HCEC 1CT (cell line): ENCODE data around the gene RPGRIP1L.
"Not testable (repeated sequence)": the region's sequence is repeated elsewhere in the genome, so short reads cannot be mapped to it uniquely, and the experiment has no call there.

Experiments
- DNase-seq: peaks from one replicate; pipeline ENCODE4 v3.0.0-alpha.2; 2017

RPGRIP1L gene

GRCh38 chr16:53711390-53711789 is 7.7 kb upstream of the RPGRIP1L start:
- no peak for DNase-seq

- DNase-seq, result no peak
Measured at GRCh38 chr16:53708490-53708889, 4.8 kb upstream of the RPGRIP1L start.

- DNase-seq, result no peak
Measured at GRCh38 chr16:53707671-53708070, 4.0 kb upstream of the RPGRIP1L start.

GRCh38 chr16:53704445-53704813 is 770 bp upstream of the RPGRIP1L start:
- DNase-seq, result no peak

GRCh38 chr16:53698271-53698670 is 5.4 kb downstream of the RPGRIP1L start:
- not testable (repeated sequence) for DNase-seq

- DNase-seq, result peak; percentile 84
Measured at GRCh38 chr16:53695070-53695469, 8.6 kb downstream of the RPGRIP1L start.

GRCh38 chr16:53693320-53693719 is 10.3 kb downstream of the RPGRIP1L start:
- DNase-seq, result no peak

- DNase-seq, result no peak
Measured at GRCh38 chr16:53692146-53692545, 11.5 kb downstream of the RPGRIP1L start.

GRCh38 chr16:53690771-53691170 is 12.9 kb downstream of the RPGRIP1L start:
- DNase-seq, result no peak

- peak; percentile 55 for DNase-seq
Measured at GRCh38 chr16:53689636-53690035, 14.0 kb downstream of the RPGRIP1L start.

GRCh38 chr16:53686710-53687109 is 16.9 kb downstream of the RPGRIP1L start:
- no peak for DNase-seq

- not testable (repeated sequence) for DNase-seq
Measured at GRCh38 chr16:53685334-53685733, 18.3 kb downstream of the RPGRIP1L start.

GRCh38 chr16:53681354-53681753 is 22.3 kb downstream of the RPGRIP1L start:
- DNase-seq, result no peak

- DNase-seq, result peak; percentile 11
Measured at GRCh38 chr16:53680756-53681155, 22.9 kb downstream of the RPGRIP1L start.

GRCh38 chr16:53678756-53679343 is 24.8 kb downstream of the RPGRIP1L start:
- peak; percentile 9 for DNase-seq

GRCh38 chr16:53678155-53678554 is 25.5 kb downstream of the RPGRIP1L start:
- no peak for DNase-seq

GRCh38 chr16:53673189-53673588 is 30.5 kb downstream of the RPGRIP1L start:
- no peak for DNase-seq

GRCh38 chr16:53672461-53672860 is 31.2 kb downstream of the RPGRIP1L start:
- DNase-seq, result no peak

GRCh38 chr16:53668869-53669268 is 34.8 kb downstream of the RPGRIP1L start:
- DNase-seq, result no peak

GRCh38 chr16:53666786-53667415 is 36.8 kb downstream of the RPGRIP1L start:
- DNase-seq, result no peak

GRCh38 chr16:53664724-53665345 is 38.8 kb downstream of the RPGRIP1L start:
- peak; percentile 61 for DNase-seq

GRCh38 chr16:53662072-53662471 is 41.6 kb downstream of the RPGRIP1L start:
- DNase-seq, result no peak

- no peak for DNase-seq
Measured at GRCh38 chr16:53654946-53655345, 48.7 kb downstream of the RPGRIP1L start.

- DNase-seq, result no peak
Measured at GRCh38 chr16:53651357-53651756, 52.3 kb downstream of the RPGRIP1L start.

GRCh38 chr16:53646506-53646905 is 57.2 kb downstream of the RPGRIP1L start:
- DNase-seq, result no peak
